ENCODE results near the gene ITGA11.
"Not testable (repeated sequence)": the region's sequence is repeated elsewhere in the genome, so short reads cannot be mapped to it uniquely, and the experiment has no call there.

The ITGA11 gene

GRCh38 chr15:68397999-68398398 lies 34.0 kb downstream of the ITGA11 start:
- FAIRE-seq; DNase-seq (ENCODE audit: low spot score): not testable (repeated sequence)

DNA sequence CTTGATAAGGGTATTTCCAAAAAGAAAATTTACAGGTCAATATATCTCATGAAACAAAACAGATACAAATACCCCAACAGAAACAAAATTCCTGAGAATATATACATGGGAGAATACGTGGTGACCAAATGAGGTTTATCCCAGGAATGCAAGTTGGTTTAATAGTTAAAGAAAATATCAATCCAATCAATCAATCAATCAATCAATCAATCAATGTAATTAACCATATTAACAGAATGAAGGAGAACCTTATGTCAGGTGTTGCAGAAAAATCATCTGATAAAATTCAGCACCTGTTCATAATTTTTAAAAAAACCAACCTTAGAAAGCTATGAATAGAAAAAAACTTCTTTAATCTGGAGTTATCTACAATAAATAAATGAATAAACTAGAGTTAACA lies 35.9 kb downstream of the ITGA11 start:
- DNase-seq (ENCODE audit: low spot score) (no peak), FAIRE-seq (no peak)

DNA sequence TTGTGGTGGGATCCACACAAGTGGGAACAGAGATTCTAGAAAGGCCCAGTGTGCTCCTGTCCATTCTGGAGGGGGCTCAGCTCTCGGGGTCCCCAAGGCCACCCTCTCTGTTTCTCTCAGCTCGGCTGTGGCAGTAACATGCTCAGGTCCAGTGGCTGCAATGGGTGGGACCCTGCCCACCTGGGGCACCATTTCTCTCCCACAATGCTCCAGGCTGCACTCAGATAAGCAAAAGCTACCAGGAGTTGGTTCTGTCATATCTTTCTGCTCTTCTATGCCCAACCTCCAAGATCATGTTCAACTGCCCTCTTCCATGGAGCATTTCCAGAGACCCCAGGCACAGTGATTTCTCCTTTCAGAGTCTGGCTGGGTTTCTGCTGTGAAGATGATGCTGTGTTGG lies 40.8 kb downstream of the ITGA11 start:
- DNase-seq (ENCODE audit: low spot score): no peak
- no peak for FAIRE-seq

DNA sequence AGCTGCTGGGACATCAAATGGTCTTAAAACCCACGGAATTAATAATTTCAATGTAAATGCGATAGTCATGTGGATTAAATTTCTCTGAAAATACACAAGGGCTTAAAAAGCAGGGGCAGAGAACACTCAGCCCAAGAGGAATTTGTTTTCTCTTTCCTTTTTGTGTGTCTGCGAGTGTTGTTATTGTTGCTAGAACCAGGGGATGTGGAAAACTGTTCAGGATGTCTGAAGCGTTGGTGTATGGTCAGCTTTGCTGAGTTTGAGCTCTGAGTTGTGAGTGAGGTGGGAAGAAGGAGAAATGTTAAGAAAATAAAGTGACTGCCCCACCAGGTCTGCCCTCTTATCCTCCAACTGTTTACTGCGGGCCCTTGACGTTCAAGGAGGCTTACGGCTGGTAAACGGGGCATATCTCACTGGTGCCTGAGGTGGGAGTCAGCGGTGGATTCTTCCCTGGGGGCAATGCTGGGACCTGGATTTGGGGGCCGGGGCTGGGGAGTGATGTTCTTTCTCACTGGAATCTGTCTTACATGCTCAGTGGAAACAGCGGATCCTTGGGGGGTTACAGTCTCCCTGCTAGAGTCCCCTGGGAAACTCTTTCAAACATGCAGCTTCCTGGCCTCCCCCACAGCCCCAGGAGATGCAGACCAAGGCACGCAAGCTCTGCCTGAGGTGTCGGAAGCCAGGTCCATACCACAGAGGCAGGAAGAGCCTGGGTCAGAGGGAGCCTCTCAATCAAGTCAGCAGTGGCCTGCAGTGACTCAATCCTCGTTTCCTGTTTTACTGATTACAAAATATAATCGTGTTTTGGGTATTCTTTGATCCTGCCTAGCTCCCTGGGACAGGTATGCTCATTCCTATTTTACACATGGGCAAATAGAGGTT lies 41.8 kb downstream of the ITGA11 start:
- DNase-seq (ENCODE audit: low spot score): peak; percentile 66
- FAIRE-seq: no peak

DNA sequence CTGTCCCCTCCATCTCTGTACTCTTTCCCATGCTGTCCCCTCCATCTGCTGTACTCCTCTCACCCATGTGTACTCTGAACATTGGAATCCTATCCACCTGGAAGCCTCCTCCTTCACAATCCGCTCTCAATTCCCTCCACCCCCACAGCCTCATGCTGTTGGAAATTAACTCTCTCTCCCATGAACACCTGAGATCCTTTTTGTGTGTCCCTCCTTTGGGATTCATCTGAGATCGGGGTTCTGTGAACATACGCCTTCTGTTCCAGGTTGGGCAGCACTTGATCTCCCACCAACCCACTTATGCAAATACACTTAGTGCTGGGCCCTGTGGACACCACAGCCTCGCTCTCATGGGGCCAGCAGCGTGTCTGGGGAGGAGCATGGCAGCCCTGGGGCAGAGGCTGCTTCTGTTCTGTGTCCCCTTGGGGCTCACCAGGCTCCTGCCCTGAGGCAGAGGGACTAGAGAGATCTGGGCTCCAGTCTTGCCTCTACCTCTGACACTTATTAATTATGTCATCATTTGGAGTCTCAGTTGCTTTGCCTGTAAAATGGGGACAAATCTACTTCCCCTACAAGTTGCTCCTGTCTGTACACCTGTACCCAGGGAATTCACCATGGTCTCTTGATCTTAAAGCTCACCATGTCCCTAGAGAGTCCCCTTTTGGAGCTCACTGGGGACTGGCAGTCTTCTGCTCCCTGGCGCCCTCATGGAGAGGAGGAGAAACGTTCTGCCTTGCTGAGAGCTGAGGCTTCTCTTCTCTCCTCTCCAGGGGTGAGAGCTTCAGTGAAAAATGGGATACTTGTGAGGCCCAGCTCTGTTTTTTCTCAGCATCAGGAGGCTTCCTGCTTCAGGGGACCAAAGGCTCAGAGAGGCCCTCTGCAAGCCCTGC lies 42.7 kb downstream of the ITGA11 start:
- no peak for DNase-seq (ENCODE audit: low spot score)

DNA sequence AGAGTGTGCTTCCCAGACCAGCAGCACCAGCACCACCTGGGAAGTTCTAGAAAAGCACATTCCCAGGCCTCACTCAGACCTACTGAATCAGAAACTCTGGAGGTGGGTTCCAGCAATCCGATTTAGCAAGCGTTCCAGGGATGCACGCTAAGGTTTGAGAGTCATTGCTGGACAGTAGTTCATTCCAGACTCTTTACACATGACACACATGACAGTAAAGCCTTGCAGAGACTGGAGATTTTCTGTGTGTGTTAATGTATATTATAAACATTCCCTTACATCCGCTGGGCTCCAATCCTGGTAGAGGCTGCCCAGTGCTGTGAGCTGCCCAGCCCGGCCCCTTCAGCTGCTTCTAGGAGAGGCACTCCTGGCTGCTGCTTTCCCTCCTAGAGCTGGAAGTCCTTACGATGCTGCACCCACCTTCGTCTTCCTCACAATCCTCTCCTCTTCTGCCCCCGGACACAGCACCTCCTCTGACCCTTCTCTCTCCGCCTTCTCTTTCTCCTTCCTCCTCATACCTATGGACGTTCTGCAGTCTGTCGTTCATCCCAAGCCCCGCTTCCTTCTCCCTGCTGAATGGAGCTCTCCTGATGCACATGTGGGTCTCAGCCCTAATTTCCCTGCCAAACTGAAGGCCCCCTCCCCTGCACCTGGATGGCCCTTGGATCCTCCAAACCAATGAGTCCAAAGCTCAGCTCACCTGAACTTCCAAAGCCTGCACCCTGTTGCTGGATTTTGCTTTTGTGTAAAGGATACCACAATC lies 44.4 kb downstream of the ITGA11 start:
- no peak for DNase-seq (ENCODE audit: low spot score)

More for the DNA sequence above, 42.7 kb downstream of the ITGA11 start:
- no peak for FAIRE-seq

GRCh38 chr15:68386587-68387288 lies 45.2 kb downstream of the ITGA11 start:
- DNase-seq (ENCODE audit: low spot score) (no peak), FAIRE-seq (no peak)

More for the DNA sequence above, 44.4 kb downstream of the ITGA11 start:
- no peak for FAIRE-seq

DNA sequence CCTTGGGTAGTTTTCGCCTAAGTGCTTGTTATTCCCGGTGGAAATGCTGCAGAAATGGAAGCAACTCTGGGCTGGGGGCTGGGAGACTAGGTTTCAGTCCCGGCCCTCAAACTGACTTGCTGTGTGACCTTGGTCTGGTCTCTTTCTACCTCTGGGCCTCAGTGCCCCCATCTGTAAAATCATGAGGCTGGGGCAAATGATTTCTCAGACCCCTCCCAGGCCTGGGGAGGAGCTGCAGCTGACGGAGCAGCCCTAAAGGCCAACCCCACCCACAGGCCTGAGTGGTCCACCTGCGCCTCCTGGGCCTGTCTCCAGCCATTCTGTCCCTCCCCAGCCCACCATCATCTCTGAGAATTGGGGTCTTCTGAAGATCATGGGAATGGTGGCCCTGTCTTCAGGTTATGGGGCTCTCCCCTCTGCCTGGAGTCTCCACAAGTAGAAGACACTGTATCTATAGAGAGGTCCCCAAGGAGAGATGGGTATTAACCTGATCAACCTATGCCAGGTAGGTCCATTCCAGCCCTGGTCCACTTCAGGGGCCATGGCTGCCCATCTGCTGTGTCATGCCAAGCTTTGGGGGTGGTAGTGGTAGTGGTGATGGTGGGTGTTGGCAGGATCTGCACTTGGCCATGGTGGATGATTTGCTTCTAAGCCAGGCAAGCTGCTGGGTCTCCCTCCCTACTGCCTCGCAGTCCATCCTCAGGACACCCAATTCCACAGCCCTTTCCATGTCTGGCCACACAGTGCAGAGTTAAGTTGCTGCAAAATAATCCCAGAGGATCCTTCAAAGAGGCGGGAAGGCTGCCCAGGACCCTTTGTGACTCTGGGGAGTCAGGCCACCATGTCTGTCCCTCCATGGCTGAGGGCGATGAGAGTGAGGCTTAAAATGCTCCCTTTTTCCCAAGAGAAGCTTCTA lies 46.0 kb downstream of the ITGA11 start:
- peak; percentile 82 for FAIRE-seq

DNA sequence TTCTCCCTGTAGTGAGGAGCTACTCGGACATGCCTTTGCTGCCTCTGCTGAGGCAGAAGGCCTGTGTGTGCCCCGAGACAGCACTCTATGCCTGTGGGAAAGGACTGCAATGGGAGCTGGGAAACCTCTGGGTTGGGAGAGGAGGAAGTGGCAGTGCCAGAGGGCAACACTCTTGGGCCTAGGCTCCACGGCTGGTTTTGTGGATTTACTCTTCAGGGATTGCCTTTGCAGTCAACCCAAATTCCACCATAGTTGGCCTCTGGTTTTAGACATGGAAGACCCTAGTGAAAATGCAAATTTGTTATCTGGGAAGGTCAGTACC lies 46.8 kb downstream of the ITGA11 start:
- FAIRE-seq: no peak
- no peak for DNase-seq (ENCODE audit: low spot score)

More for the DNA sequence above, 46.0 kb downstream of the ITGA11 start:
- DNase-seq (ENCODE audit: low spot score): no peak

GRCh38 chr15:68384451-68385239 lies 47.3 kb downstream of the ITGA11 start:
- peak; percentile 79 for DNase-seq (ENCODE audit: low spot score)
- FAIRE-seq: peak; percentile 27

DNA sequence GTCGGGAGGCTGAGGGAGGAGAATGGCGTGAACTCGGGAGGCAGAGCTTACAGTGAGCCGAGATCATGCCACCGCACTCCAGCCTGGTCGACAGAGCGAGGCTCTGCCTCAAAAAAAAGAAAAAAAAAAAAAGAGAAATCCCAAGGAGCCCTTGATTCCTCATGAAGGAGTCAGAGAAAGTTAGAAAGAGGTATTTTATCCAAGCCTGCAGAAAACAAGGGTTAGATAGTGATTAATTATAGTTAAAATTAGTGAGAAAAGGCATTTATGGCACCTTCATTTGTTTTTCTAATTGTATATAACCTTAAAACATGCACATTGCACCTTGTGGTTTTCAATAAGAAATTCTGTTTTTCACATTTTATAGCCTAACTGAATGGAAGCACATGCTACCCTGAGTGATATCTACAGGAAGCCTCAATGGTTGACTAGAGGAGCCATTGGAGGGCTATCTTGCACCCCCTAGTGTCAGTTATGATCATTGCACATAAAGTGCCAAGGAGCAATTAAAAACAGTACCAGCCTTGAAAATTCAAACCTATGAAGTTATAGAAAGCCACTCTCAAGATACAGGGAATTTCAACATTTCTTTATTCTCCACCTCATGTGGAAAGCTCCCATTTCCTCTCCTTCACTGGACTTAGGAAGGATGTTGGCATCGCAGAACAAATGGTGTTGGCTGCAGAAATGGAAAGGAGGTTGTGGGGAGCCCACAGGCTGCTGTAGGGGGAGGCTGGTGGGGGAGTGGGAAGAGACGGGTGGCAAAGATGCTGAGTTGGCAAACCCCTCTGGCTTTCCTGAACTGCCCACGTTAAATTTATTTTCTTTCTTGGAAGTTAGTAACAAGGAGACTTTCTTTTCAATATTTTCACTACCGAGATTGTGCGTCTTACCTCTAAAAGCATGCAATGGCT lies 48.5 kb downstream of the ITGA11 start:
- FAIRE-seq (no peak), DNase-seq (ENCODE audit: low spot score) (peak; percentile 75)

DNA sequence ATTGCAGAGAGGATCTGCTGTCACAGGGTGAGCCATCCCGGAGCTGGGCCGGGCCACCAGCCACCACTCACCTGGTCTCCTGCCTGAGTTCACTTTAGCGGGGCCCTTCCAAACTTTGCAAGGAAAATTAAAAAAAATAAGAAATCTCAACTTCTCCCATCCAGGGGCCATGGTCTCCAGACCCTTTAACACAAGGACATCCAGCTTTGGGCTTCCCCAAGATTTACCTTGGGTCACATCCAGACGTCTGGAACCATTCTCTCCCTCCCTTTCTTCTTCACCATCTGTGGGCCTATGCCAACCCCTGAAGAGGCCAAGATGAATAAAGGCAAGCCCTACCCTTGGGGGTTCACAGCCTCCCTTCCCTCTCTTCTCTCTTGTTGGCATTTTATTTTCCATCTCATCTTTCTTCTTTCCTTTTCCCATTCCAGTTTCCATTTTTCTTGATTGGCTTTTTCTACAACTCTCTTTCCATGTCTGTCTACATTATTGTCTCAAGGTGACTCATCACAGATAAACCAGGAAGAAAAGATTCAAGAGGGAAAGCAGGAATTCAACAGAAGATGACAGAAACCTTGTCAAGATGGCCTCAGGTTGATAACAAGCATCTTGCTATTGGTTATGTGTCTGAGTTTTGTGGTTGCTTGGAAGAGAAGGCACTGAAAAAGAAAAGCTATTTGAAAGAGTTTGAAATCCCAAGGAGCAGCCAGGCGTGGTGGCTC lies 49.5 kb downstream of the ITGA11 start:
- FAIRE-seq (no peak), DNase-seq (ENCODE audit: low spot score) (no peak)

GRCh38 chr15:68380456-68380855 lies 51.5 kb downstream of the ITGA11 start:
- DNase-seq (ENCODE audit: low spot score): no peak
- FAIRE-seq: no peak

GRCh38 chr15:68379759-68380290 lies 52.1 kb downstream of the ITGA11 start:
- DNase-seq (ENCODE audit: low spot score) (no peak), FAIRE-seq (peak; percentile 40)

DNA sequence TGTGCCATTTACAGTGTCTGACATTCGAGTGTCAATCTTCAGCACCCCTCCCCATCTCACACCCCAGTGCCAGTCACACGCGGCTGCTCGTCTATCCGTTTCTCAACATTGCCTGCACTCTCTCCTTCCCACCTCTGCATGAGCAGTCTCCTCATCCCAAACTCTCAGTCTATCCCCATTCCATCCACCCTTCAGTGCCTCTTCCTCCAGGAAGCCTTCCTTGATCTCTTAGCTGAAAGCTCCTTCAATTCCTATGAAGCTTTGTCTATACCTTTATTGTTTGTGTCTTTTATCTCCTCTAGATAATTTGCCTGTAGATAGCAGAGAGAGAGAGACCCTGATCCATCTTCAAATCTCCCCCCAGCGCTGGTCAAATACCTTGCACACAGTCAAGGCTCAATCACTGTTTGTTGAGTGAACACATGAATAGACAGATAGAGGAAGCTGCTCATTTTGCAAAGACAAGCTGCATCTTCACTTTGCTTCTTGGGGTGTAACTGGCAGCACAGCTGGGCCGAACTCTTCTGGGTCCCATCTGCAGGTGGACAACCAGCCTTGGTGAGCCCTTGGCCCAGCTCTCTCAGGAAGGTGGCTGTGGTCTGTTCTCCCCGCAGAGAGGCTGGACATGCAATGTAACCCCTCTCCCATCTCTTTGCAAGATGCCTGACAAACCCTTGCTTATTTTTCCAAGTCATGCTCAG lies 52.8 kb downstream of the ITGA11 start:
- DNase-seq (ENCODE audit: low spot score) (no peak), FAIRE-seq (peak; percentile 55)

DNA sequence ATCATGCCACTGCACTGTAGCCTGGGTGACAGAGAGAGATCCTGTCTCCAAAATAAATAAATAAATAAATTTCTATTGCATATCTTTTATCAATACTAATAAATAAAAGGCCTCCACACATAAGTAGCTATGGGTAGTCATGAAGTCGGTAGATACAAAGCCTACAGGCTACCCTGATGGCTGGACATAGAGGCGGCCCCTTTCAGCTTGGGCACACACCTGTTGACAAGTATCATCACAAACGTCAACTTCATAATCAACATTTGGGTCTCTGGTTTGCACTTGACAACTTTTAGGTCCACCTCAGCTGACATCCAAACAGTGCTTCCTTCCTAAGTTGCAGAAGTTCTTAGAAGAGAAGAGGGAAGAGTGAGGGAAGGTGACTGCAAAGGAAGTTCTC lies 53.4 kb downstream of the ITGA11 start:
- DNase-seq (ENCODE audit: low spot score) (no peak), FAIRE-seq (no peak)
